Measurements from ENCODE around the gene PRSS50.

DNA sequence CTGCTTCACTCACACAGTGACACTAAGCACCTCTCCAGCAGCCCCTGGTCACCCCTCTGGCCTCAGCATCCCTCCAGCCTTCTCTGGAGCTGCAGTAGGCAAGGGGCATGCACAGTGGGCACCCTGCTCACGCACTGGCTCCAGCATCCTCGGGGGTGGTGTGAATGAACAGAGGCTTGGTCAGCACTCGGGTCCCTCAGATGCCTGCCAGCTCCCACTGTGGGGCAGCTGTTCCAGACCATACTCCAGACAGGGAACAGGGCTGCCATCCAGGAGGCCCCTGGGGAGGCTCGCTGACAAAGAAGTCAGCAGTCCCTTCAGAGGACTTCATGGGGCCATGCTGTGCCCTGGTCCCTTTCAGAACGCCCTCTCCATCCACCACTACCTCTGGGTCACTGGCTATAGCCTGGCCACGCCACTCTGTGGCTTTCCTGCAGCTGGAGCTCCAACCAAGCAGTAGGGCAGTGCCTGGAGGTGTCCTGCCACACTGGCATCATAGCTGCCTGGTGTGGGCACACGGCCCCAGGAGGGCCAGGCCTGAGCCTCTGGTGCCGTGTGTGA is 50.5 kb downstream of the PRSS50 start:
- no peak for TF ChIP-seq CTCF (IDR thresholded peaks at IDR 0.05; ENCODE audit: low read depth, low read length, missing input control)
- TF ChIP-seq TAF1 (conservative IDR thresholded peaks at IDR 0.05), result no peak

All from liver (tissue), 3 donors.